Tibial nerve (tissue), 4 donors: Measurements from ENCODE around the gene PSME2.

ENCODE experiments used
- EP300 ChIP-seq, 2 donors: sonication (generic); formaldehyde crosslinking; IDR thresholded peaks; one replicate each; pipeline ENCODE4 v1.6.1; 2017; ENCODE audit warnings: antibody characterized with exemption in 2 of 2, mild to moderate bottlenecking in 1 of 2
- POLR2A ChIP-seq, 2 donors: fragments of 450-650 bp; IDR thresholded peaks; one replicate each; pipeline ENCODE4 v1.6.1; 2017; ENCODE audit warnings: antibody characterized with exemption in 2 of 2, mild to moderate bottlenecking in 2 of 2, moderate library complexity in 2 of 2
- TF ChIP-seq, protein P1 (sequence below), 5 experiments: fragments of 200-600 bp in 3 of 5; fragments of 450-650 bp in 2 of 5; sonication (generic) in 3 of 5; IDR thresholded peaks; one replicate each; pipeline ENCODE4 v1.5.1; 2016 to 2019; ENCODE audit warnings: antibody characterized with exemption in 5 of 5, mild to moderate bottlenecking in 3 of 5, moderate library complexity in 2 of 5

DNA sequence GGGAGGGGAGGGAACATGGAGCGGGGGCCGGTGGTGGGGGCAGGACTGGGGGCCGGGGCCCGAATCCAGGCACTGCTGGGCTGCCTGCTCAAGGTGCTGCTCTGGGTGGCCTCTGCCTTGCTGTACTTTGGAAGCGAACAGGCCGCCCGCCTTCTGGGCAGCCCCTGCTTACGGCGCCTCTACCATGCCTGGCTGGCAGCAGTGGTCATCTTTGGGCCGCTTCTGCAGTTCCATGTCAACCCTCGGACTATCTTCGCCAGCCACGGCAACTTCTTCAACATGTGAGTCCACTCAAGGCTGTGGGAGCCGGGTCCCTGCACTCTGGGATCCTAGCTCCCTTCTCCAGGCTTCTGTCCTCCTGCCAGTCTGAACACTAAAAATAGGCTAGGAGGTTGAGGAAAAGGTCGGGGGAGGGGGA lies 14.9 kb downstream of the PSME2 start:
- TF ChIP-seq, protein P1, sequence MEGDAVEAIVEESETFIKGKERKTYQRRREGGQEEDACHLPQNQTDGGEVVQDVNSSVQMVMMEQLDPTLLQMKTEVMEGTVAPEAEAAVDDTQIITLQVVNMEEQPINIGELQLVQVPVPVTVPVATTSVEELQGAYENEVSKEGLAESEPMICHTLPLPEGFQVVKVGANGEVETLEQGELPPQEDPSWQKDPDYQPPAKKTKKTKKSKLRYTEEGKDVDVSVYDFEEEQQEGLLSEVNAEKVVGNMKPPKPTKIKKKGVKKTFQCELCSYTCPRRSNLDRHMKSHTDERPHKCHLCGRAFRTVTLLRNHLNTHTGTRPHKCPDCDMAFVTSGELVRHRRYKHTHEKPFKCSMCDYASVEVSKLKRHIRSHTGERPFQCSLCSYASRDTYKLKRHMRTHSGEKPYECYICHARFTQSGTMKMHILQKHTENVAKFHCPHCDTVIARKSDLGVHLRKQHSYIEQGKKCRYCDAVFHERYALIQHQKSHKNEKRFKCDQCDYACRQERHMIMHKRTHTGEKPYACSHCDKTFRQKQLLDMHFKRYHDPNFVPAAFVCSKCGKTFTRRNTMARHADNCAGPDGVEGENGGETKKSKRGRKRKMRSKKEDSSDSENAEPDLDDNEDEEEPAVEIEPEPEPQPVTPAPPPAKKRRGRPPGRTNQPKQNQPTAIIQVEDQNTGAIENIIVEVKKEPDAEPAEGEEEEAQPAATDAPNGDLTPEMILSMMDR (IDR thresholded peaks at IDR 0.05): no peak
- TF ChIP-seq POLR2A (IDR thresholded peaks at IDR 0.05): no peak
- TF ChIP-seq EP300 (IDR thresholded peaks at IDR 0.05): no peak
